Ishikawa (cell line): ENCODE results near the gene JAKMIP3.

Experiments
- CEBPB ChIP-seq: IDR thresholded peaks from 2 replicates; pipeline ENCODE4 v1.6.1; 2012
- CREB1 ChIP-seq: IDR thresholded peaks from 2 replicates; pipeline ENCODE4 v1.6.1; 2012; ENCODE audit warnings: low read depth
- EGR1 ChIP-seq: IDR thresholded peaks from 2 replicates; pipeline ENCODE4 v1.6.1; 2012
- EP300 ChIP-seq: IDR thresholded peaks from 2 replicates; pipeline ENCODE4 v1.6.1; 2012; ENCODE audit warnings: borderline replicate concordance
- FOXM1 ChIP-seq: IDR thresholded peaks from 2 replicates; pipeline ENCODE4 v1.6.1; 2012; ENCODE audit warnings: low read depth, borderline replicate concordance
- NFIC ChIP-seq: IDR thresholded peaks from 2 replicates; pipeline ENCODE4 v1.6.1; 2012
- RAD21 ChIP-seq: IDR thresholded peaks from 2 replicates; pipeline ENCODE4 v1.6.1; 2012; ENCODE audit warnings: low read depth
- TAF1 ChIP-seq: IDR thresholded peaks from 2 replicates; pipeline ENCODE4 v1.6.1; 2012; ENCODE audit warnings: low read depth, mild to moderate bottlenecking
- TCF12 ChIP-seq: IDR thresholded peaks from 2 replicates; pipeline ENCODE4 v1.6.1; 2012; ENCODE audit warnings: low read depth
- TEAD4 ChIP-seq: IDR thresholded peaks from 2 replicates; pipeline ENCODE4 v1.6.1; 2012
- YY1 ChIP-seq: IDR thresholded peaks from 2 replicates; pipeline ENCODE4 v1.6.1; 2012; ENCODE audit warnings: low read depth
- ZBTB7A ChIP-seq: IDR thresholded peaks from 2 replicates; pipeline ENCODE4 v1.6.1; 2012; ENCODE audit warnings: low read depth
- TF ChIP-seq, protein P1 (sequence below): IDR thresholded peaks from 2 replicates; pipeline ENCODE4 v1.6.1; 2012; ENCODE audit warnings: low read depth, mild to moderate bottlenecking
- TF ChIP-seq, protein P2 (sequence below): IDR thresholded peaks from 2 replicates; pipeline ENCODE4 v1.6.1; 2012
- TF ChIP-seq, protein P3 (sequence below): IDR thresholded peaks from 2 replicates; pipeline ENCODE4 v1.6.1; 2012

Gene JAKMIP3

DNA sequence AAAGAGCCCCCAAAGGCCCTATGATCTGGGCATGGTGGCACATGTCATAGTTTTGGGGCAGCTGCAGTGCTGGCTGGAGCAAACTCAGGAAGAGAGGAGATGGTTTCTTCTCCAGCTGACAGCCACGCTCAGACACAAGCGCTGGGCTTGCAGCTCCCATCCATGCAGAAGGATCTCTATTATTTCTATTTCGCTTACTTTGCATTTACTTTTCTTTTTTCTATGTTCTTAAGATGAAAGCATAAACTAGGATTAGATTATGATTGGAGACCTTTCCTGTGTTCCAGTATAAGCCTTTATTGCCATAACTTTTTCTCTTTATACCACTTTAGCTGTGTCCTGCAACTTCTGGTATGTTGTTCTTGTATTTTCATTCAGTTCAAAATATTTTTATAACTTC is 5.0 kb downstream of the JAKMIP3 start:
- no peak for TF ChIP-seq TCF12
- TF ChIP-seq, protein P1, sequence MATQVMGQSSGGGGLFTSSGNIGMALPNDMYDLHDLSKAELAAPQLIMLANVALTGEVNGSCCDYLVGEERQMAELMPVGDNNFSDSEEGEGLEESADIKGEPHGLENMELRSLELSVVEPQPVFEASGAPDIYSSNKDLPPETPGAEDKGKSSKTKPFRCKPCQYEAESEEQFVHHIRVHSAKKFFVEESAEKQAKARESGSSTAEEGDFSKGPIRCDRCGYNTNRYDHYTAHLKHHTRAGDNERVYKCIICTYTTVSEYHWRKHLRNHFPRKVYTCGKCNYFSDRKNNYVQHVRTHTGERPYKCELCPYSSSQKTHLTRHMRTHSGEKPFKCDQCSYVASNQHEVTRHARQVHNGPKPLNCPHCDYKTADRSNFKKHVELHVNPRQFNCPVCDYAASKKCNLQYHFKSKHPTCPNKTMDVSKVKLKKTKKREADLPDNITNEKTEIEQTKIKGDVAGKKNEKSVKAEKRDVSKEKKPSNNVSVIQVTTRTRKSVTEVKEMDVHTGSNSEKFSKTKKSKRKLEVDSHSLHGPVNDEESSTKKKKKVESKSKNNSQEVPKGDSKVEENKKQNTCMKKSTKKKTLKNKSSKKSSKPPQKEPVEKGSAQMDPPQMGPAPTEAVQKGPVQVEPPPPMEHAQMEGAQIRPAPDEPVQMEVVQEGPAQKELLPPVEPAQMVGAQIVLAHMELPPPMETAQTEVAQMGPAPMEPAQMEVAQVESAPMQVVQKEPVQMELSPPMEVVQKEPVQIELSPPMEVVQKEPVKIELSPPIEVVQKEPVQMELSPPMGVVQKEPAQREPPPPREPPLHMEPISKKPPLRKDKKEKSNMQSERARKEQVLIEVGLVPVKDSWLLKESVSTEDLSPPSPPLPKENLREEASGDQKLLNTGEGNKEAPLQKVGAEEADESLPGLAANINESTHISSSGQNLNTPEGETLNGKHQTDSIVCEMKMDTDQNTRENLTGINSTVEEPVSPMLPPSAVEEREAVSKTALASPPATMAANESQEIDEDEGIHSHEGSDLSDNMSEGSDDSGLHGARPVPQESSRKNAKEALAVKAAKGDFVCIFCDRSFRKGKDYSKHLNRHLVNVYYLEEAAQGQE, result no peak
- TF ChIP-seq RAD21, result no peak
- no peak for TF ChIP-seq TEAD4
- no peak for TF ChIP-seq YY1
- no peak for TF ChIP-seq CEBPB
- no peak for TF ChIP-seq TAF1
- TF ChIP-seq, protein P2, sequence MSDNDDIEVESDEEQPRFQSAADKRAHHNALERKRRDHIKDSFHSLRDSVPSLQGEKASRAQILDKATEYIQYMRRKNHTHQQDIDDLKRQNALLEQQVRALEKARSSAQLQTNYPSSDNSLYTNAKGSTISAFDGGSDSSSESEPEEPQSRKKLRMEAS, result no peak
- no peak for TF ChIP-seq CREB1
- no peak for TF ChIP-seq EP300
- no peak for TF ChIP-seq NFIC
- TF ChIP-seq FOXM1, result no peak
- TF ChIP-seq ZBTB7A, result no peak
- TF ChIP-seq EGR1, result no peak
- TF ChIP-seq, protein P3, sequence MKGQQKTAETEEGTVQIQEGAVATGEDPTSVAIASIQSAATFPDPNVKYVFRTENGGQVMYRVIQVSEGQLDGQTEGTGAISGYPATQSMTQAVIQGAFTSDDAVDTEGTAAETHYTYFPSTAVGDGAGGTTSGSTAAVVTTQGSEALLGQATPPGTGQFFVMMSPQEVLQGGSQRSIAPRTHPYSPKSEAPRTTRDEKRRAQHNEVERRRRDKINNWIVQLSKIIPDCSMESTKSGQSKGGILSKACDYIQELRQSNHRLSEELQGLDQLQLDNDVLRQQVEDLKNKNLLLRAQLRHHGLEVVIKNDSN, result no peak

DNA sequence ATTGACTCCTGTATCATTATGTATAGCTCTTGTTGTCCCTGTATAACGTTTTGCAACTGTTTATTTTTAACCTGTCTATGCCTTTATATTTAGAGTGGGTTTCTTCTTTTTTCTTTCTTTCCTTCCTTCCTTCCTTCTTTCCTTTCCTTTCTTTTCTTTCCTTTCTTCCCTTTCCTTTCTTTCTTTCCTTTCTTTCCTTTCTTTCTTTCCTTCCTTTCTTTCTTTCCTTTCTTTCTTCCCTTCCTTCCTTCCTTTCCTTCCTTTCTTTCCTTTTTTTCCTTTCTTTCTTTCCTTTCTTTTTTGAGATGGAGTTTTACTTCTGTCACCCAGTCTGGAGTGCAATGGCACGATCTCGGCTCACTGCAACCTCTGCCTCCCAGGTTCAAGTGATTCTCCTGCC is 5.9 kb downstream of the JAKMIP3 start:
- TF ChIP-seq TCF12, result no peak
- TF ChIP-seq YY1, result no peak
- TF ChIP-seq EP300, result no peak
- no peak for TF ChIP-seq FOXM1
- no peak for TF ChIP-seq TEAD4
- TF ChIP-seq, protein P1, result no peak
- no peak for TF ChIP-seq EGR1
- TF ChIP-seq CEBPB, result no peak
- TF ChIP-seq RAD21, result no peak
- TF ChIP-seq ZBTB7A, result no peak
- TF ChIP-seq, protein P3, result no peak
- TF ChIP-seq CREB1, result no peak
- TF ChIP-seq NFIC, result no peak
- no peak for TF ChIP-seq TAF1
- TF ChIP-seq, protein P2, result no peak

DNA sequence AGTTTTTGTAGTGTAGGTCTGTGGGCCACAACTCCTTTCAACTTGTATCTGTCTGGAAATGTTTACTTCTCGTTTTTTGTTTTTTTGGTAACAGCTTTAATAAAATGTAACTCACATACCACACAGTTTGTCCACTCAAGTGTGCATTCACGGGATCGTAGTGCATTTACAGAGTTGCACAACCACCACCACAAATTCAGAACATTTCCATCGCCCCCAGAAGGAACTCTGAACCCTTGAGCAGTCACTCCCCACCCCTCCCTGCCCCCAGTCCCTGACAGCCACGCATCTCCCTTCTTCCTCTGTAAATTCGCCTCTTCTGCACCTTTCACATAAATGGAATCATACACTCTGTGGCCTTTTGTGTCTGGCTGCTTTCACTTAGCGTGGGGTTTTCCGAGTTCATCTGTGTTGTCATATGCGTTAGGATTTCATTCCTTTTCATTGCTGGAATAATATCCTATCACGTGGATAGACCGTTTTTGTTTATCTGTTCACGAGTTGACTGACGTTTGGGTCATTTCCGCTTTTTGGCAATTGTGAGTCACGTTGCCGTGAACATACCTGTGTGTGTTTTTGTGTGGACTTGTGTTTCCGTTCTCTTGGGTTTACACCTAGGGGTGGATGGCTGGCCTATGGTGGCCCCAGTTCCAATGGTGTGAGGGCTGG is 10.3 kb downstream of the JAKMIP3 start:
- TF ChIP-seq RAD21, result no peak
- TF ChIP-seq, protein P1, result no peak
- no peak for TF ChIP-seq ZBTB7A
- no peak for TF ChIP-seq FOXM1
- TF ChIP-seq CREB1, result no peak
- TF ChIP-seq, protein P3, result no peak
- no peak for TF ChIP-seq TEAD4
- TF ChIP-seq, protein P2, result no peak
- TF ChIP-seq EP300, result no peak
- no peak for TF ChIP-seq EGR1
- TF ChIP-seq TAF1, result no peak
- TF ChIP-seq TCF12, result no peak
- no peak for TF ChIP-seq YY1
- no peak for TF ChIP-seq NFIC
- TF ChIP-seq CEBPB, result no peak
